Measurements from ENCODE around the gene SMARCD3. TPM values are rescaled to one million over a fixed set of nuclear protein-coding genes. Genes with fewer than 3 reads are reported as not detected.

SMARCD3 gene
- total and polyA plus RNA-seq, 2 of the 13 experiments (the other 11 are each of a cell fraction or from before 2014, with no cell fraction given), result 0.20 to 0.62 TPM

GRCh38 chr7:151238190-151238810 lies 10.2 kb downstream of the SMARCD3 start (continued):
- TF ChIP-seq, protein P1, sequence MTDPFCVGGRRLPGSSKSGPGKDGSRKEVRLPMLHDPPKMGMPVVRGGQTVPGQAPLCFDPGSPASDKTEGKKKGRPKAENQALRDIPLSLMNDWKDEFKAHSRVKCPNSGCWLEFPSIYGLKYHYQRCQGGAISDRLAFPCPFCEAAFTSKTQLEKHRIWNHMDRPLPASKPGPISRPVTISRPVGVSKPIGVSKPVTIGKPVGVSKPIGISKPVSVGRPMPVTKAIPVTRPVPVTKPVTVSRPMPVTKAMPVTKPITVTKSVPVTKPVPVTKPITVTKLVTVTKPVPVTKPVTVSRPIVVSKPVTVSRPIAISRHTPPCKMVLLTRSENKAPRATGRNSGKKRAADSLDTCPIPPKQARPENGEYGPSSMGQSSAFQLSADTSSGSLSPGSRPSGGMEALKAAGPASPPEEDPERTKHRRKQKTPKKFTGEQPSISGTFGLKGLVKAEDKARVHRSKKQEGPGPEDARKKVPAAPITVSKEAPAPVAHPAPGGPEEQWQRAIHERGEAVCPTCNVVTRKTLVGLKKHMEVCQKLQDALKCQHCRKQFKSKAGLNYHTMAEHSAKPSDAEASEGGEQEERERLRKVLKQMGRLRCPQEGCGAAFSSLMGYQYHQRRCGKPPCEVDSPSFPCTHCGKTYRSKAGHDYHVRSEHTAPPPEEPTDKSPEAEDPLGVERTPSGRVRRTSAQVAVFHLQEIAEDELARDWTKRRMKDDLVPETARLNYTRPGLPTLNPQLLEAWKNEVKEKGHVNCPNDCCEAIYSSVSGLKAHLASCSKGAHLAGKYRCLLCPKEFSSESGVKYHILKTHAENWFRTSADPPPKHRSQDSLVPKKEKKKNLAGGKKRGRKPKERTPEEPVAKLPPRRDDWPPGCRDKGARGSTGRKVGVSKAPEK (CRISPR knock-in tag; IDR thresholded peaks at IDR 0.05; ENCODE audit: borderline replicate concordance), result no peak
- TF ChIP-seq, protein P2, sequence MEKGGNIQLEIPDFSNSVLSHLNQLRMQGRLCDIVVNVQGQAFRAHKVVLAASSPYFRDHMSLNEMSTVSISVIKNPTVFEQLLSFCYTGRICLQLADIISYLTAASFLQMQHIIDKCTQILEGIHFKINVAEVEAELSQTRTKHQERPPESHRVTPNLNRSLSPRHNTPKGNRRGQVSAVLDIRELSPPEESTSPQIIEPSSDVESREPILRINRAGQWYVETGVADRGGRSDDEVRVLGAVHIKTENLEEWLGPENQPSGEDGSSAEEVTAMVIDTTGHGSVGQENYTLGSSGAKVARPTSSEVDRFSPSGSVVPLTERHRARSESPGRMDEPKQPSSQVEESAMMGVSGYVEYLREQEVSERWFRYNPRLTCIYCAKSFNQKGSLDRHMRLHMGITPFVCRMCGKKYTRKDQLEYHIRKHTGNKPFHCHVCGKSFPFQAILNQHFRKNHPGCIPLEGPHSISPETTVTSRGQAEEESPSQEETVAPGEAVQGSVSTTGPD (CRISPR knock-in tag; IDR thresholded peaks at IDR 0.05), result no peak

DNA sequence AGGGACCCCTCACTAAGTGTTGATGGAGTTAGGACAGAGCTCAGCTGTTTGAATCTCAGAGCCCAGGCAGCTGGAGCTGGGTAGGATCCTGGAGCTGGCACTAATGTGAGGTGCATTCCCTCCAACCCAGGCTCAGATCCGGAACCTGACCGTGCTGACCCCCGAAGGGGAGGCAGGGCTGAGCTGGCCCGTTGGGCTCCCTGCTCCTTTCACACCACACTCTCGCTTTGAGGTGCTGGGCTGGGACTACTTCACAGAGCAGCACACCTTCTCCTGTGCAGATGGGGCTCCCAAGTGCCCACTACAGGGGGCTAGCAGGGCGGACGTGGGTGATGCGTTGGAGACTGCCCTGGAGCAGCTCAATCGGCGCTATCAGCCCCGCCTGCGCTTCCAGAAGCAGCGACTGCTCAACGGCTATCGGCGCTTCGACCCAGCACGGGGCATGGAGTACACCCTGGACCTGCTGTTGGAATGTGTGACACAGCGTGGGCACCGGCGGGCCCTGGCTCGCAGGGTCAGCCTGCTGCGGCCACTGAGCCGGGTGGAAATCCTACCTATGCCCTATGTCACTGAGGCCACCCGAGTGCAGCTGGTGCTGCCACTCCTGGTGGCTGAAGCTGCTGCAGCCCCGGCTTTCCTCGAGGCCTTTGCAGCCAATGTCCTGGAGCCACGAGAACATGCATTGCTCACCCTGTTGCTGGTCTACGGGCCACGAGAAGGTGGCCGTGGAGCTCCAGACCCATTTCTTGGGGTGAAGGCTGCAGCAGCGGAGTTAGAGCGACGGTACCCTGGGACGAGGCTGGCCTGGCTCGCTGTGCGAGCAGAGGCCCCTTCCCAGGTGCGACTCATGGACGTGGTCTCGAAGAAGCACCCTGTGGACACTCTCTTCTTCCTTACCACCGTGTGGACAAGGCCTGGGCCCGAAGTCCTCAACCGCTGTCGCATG lies 11.0 kb downstream of the SMARCD3 start:
- H4K20me1 ChIP-seq (ENCODE audit: insufficient read depth, low read length), result peaks cover 12% of the 10 kb centered on the region; the same call in 1 of the 2 replicates
- H2AFZ ChIP-seq (ENCODE audit: low read length), result no peak overlapping the region
- BruUV-seq (replicated peaks), result no TSS peak
- H3K9ac ChIP-seq (ENCODE audit: insufficient read depth, low read depth, low read length), result no peak overlapping the region
- in situ Hi-C loops (cut with HindIII; ENCODE audit: extremely low pct_ligation_motif_present, low pct_unique_long_range_greater_than_20kb), result no loop called here
- no peaks in the 10 kb centered on the region for H3K9me3 ChIP-seq (ENCODE audit: low read length)
- H3K27me3 ChIP-seq (ENCODE audit: control insufficient read depth in 1 of 2, insufficient read depth in 2 of 2, low read length in 2 of 2), result no peaks in the 10 kb centered on the region; a peak in 1 of 5 replicates
- ATAC-seq (no peak), FAIRE-seq (no peak), DNase-seq (ENCODE audit: low spot score) (no peak)
- intact Hi-C loops (cut with micrococcal nuclease; ENCODE audit: unreplicated experiment), result no loop called here
- no peak overlapping the region for H3K27ac ChIP-seq (ENCODE audit: extremely low read length, insufficient read depth, low read length)
- H3K36me3 ChIP-seq (replicated peaks in 1 of 2; ENCODE audit: control insufficient read depth in 1 of 2, insufficient read depth in 2 of 2, low read length in 2 of 2), result peaks cover 6 to 32% of the 10 kb centered on the region in 2 experiments; a peak in 4 of 5 replicates
- POLR2A ChIA-PET, result no interaction called here
- H3K4me2 ChIP-seq (ENCODE audit: low read depth, low read length), result no peak overlapping the region
- 98% methylated on average over 16 of the region's 44 CpGs for WGBS (ENCODE audit: low lambda C conversion rate)
- H3K4me3 ChIP-seq (replicated peaks in 1 of 3; ENCODE audit: insufficient read depth in 1 of 3, low read depth in 2 of 3, low read length in 3 of 3), result no peak overlapping the region
- H3K4me1 ChIP-seq (ENCODE audit: insufficient read depth, low read length), result peaks cover 27% of the 10 kb centered on the region
- CTCF ChIA-PET (ENCODE audit: low intra/inter-chr PET ratio, low total read pairs), result no interaction called here
- peaks cover 22% of the 10 kb centered on the region for H3K79me2 ChIP-seq (ENCODE audit: insufficient read depth, low read length)
- TF ChIP-seq ZNF567 (CRISPR knock-in tag; IDR thresholded peaks at IDR 0.05; ENCODE audit: borderline replicate concordance), result no peak
- TF ChIP-seq RXRA (CRISPR knock-in tag; IDR thresholded peaks at IDR 0.05), result no peak
- peak in 1 of 2 experiments; percentile 33; a peak in 1 of 4 replicates for TF ChIP-seq POLR2A (IDR thresholded peaks at IDR 0.05; ENCODE audit: insufficient read depth in 1 of 2, low read depth in 2 of 2, low read length in 2 of 2)
- TF ChIP-seq BRD4 (CRISPR knock-in tag; IDR thresholded peaks at IDR 0.05), result no peak
- TF ChIP-seq ZNF749 (CRISPR knock-in tag; IDR thresholded peaks at IDR 0.05; ENCODE audit: borderline replicate concordance), result no peak
- TF ChIP-seq ZNF460 (CRISPR knock-in tag; IDR thresholded peaks at IDR 0.05; ENCODE audit: borderline replicate concordance), result no peak
- TF ChIP-seq SNAPC2 (CRISPR knock-in tag; IDR thresholded peaks at IDR 0.05), result no peak
- TF ChIP-seq DPF2 (CRISPR knock-in tag; IDR thresholded peaks at IDR 0.05; ENCODE audit: borderline replicate concordance, low read depth), result no peak
- TF ChIP-seq MYPOP (CRISPR knock-in tag; IDR thresholded peaks at IDR 0.05), result no peak
- TF ChIP-seq KDM2A (CRISPR knock-in tag; IDR thresholded peaks at IDR 0.05; ENCODE audit: borderline replicate concordance, low read depth), result no peak
- TF ChIP-seq ZFP36 (IDR thresholded peaks at IDR 0.05; ENCODE audit: borderline replicate concordance, low read depth, low read length, partially characterized antibody), result no peak
- TF ChIP-seq AGO2 (optimal IDR thresholded peaks at IDR 0.05; ENCODE audit: low read depth, low read length), result peak; percentile 53
- no peak for TF ChIP-seq DNMT3B (CRISPR knock-in tag; conservative IDR thresholded peaks at IDR 0.05)
- no peak for TF ChIP-seq GABPB1 (CRISPR knock-in tag; IDR thresholded peaks at IDR 0.05)

Measured in HepG2 (cell line).